Anterior cingulate cortex (tissue), 58 donors: ENCODE results near the gene KCNG2.

ENCODE experiments used
- DNase-seq, 58 donors: peaks; one replicate each; lab custom pipeline; 2025; lab: John Stamatoyannopoulos, UW

Gene KCNG2

DNA sequence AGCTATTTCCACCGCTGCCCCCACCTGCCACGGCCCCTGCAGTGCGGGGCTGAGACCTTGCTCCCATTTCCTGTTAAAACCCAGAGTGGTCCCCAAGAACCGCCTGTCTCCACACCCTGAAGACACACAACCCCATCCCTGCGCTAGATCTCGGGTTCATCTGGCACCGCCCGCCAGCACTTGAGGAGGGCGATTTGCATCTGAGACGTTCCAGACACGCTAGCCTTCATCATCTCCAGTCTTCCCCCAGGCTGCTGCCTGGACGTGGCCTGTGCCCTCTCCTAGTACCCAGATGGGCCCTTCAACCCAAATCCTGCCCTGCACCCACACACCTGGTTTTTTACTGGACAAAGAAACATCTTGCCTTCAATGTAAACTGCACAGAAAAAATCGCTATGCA, 103.9 kb downstream of the KCNG2 start:
- DNase-seq: no peak

DNA sequence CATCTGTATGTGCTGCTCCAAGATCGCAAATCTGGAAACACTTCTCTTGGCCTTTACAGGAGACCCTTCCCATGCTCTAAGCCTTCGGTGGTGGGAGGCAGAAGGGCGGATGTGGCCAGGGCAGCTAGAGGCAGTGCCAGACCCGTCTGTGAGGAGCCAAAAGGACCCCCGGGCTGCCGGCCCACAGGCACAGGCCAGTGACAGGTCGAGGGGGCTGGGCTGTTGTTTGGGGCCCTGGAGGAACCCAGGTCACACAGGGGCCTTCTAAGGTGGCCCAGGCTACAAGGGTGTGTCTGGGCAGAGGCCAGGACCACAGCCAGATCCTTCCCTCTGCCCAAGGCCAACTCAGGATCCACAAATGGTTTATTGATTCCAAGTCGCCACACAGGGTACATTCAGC, 104.3 kb downstream of the KCNG2 start:
- no peak for DNase-seq

DNA sequence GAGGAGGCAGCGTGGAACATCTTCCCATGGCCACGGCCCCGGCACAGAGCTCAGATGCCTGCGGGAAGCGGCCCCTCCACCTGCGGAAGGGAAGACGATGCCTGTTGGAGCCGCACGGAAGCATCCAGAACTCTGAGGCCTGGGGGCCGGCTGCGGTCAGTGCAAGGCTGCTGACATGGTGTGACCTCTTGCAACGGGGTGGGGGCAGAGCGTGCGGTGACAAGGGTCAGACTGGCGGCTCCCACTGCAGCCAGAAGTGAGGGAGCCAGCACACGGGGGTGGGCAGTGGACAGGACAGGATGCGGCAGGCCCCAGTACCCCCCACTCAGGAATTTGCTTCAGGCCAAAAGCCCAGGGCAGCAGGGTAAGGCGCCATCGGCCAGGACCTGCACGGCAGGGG, 104.9 kb downstream of the KCNG2 start:
- DNase-seq: no peak

DNA sequence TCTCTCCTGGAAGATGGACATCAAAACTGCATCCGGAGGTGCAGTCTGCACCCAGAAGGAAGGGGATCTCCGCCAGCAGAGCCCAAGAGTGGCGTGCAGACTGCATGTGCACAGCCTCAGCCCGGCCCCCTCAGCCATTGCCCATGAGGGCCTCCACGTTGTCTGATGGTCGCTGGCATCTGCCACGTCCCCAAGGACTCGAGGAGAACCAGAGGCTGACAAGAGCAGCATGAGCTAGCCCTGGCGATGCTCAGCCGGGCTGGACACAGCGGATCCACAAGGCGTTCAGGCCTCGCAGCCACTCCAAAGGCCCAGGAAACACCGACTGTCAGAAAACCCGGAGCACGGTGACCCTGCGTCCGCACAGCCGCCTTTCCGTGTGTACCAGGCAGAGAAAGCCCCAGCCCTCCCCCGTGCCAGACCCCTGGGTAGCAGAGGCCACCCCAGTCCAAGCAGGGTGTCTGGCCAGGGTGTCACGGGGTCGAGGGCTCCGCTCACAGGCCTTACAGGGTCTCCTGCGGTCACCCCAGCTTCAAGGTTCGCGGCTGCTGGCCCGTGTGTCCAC, 105.4 kb downstream of the KCNG2 start:
- DNase-seq: no peak

DNA sequence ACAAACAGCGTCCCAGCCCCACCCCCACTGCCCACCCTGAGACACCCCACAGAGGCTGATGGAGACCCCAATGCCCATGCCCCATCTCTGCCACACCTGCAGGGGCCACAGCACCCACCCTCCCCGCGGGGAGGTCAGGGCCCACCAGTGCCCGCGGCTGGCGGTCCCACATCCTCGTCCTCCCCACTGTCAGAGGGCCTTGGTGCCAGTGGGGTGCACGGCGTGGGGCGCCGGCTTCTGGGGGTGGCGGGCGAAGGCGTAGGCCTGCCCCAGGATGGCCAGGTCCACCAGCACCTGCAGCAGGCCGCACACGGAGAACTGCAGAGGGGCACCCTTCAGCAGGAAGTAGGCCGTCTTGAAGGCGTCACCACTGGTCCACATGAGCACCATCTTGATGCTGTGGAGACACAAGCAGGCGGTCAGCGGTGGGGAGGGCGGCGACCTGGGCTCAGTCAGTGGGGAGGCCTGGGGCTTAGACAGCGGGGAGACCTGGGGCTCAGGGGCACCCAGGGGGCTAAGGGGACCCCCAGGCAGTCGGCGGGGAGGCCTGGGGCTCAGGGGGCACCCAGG, 106.1 kb downstream of the KCNG2 start:
- no peak for DNase-seq

DNA sequence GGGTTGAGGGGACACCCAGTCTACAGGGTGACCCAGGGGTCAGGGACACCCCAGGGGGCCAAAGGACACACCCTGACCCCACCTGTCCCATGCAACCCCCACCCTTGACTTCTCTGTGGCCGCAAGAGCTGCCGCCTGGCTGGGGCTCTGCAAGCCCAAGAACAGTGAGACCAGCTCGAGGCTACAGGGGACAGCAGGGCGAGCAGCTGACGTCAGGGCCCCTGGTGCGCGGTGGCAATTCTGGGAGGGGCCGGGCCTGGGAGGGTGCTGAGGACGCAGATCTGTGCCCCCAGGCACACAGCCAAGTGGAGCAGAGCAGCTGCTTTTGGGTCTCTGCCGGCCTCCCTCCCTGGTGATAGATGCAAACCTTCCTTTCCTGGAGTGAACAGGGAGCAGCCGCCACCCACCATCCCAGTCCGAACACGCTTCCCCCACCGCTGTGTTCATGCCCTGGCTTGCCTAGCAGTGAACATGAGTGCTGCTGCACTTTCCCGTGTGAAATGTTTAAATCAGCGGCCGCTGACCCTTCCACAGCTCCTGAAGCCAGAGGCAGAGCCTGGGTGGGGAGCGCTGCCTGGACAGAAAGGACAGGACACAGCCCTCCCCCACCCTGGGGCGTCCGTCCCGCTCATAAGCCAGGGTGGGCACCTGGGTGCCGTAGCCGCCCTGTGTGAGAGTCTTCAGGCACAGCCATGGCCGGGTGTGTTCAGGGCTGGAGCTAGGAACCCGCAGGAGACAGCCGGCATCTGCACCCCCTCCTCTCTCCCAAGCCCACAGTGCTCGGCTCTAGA, 106.8 kb downstream of the KCNG2 start:
- DNase-seq: no peak

DNA sequence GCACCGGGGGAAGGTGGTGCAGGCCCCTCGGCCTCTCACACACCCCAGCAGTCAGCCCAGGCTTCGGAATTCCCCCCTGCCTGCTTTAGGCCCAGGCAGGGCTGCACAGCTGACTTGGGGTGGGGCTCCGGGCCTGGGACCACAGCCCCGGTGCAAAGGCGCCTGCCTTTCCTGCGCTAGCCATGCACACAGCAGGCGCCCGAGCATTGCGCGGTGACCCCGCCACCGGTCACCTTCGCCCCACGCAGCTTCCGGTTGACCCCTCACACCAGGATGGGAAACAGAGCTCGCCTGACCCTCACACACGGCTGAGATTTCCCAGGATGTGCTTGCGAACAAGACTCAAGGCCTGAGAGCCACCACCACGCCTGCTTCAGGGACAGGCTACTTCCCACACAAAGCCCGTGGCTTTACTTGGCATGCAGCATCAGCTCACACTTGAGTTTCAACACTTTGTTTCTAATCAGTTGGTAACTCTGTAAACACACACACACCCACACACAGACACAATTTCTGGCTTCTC, 107.7 kb downstream of the KCNG2 start:
- peak in 2 of 58 donors; percentile 15 to 32 for DNase-seq

DNA sequence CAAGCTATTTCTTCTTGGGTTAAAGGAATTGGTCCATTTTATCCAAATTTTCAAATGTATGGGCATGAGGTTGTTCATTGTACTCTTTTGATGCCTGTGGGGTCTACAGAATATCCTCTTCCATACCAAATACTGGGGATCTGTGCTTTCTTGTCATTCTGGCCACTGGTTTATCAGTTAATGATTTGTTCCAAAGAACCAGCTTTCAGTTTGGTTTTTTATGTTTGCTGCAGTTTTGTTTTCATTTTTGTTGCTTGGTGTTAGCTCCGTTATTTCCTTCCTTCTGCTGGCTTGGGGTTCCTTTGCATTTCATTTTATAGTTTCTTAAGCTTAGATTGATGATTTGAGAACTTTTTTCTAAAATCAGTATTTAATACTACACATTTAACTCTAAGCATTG, 108.3 kb downstream of the KCNG2 start:
- DNase-seq: no peak

DNA sequence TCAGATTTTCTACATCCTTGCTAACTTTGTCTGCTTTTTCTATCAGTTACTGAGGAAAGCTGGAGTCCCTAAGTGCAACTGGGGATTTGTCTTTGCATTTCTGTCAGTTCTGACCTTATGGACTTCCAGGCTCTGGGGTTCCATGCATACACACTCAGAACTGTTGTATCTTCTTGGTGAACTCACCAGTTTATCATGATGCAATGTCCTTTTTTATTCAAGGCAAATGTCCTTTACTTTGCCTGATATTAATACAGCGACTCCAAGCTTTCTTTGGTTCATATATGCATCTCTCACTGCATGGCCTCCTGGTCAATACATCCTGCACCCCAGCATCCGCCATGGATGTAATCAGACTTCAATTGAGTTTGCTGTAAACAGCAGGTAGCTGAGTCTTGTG, 109.0 kb downstream of the KCNG2 start:
- no peak for DNase-seq

DNA sequence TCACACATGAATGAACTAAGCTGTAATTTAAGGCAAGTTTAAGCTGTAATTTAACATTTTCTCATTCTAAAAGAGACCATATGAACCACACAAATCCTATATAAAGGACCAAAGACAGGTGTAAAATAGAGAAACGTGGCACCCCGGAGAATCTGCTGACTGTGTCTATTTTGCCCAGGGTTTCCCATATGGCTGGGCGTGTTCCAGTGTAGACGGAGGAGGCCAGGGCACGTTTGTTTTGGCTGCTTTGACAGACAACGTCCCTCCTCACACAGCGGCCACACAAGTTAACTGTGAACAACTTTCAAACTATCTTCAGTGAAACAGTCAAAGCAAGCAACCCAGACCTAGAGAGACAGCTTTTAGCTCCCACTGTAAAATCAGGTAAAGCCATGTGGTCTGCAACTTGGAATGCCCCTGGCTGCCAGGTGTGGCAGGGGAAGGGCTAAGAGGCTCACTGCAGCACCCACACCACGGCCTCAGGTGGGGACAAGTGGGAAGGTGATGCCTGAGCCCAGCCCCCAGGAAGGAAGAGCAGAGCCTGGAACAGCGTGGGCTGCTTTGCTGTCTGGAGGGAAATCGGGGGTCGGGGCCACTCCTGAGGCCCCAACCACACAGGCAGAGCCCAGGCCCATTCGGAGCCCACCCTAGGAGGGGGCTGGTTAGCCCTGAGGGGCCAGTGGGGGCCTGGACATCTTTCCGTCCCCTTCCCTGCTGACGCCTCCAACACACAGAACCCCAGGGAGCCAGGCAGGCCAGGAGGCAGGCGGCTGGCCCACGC, 113.0 kb downstream of the KCNG2 start:
- DNase-seq: no peak

DNA sequence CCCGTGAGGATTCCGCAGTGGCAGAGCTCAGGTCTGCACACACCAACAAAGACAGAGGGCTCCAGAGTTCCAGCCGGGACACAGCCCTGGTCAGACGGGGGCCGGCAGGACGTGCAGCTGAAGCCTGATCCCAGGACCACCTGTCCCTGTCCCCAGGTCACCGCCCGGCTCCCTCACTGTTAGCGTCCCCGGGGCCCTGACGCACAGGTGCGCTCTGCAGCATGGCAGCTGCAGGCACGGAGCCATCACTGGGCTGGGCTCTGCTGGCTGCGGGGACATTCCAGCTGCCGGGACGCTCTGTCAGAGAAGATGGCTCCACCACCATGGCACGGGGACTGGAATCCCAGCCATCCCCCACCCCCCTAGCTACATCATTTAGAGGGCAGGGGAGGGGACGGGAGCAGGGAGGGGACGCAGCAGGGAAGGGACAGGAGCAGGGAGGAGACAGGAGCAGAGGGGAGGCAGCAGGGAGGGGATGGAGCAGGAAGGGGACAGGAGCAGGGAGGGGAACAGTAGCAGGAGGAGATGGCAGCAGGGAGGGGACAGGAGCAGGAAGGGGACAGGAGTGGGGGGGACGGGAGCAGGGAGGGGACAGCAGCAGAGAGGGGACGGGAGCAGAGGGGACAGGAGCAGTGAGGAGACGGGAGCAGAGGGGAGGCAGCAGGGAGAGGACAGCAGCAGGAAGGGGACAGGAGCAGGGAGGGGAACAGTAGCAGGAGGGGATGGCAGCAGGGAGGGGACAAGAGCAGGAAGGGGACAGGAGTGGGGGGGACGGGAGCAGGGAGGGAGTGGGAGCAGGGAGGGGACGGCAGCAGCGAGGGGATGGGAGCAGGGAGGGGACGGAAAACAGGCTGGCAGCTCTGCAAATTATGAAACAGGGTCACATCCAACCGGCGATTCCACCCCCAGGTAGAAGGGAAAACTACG, 113.9 kb downstream of the KCNG2 start:
- DNase-seq: no peak

DNA sequence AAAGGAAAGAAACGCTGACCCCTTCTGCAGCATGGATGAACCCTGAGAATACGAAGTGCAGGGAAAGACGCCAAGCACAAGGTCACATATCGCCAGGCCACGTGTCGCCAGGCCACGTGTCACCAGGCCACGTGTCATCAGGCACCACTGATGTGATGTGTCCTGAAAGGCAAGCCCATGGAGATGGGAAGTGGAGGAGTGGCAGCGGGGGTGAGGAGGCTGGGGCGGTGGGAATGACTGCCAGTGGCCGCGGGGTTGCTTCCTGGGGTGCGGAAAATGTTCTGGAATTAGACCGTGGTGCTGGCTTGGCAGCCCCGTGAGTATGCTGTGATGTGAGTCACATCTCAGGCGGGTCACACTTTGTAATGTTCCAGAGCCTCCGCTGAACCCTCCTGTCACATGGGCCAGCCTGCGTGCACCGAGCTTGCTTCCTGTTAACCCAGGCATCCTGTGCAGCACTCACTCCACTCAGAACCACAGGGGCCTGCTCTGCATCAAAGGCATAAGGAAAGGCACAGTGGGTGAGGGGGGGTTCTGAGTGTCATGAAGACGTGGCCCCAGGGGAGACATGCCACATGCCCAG, 114.8 kb downstream of the KCNG2 start:
- peak in 7 of 58 donors; percentile 18 to 60 (median 45) for DNase-seq

DNA sequence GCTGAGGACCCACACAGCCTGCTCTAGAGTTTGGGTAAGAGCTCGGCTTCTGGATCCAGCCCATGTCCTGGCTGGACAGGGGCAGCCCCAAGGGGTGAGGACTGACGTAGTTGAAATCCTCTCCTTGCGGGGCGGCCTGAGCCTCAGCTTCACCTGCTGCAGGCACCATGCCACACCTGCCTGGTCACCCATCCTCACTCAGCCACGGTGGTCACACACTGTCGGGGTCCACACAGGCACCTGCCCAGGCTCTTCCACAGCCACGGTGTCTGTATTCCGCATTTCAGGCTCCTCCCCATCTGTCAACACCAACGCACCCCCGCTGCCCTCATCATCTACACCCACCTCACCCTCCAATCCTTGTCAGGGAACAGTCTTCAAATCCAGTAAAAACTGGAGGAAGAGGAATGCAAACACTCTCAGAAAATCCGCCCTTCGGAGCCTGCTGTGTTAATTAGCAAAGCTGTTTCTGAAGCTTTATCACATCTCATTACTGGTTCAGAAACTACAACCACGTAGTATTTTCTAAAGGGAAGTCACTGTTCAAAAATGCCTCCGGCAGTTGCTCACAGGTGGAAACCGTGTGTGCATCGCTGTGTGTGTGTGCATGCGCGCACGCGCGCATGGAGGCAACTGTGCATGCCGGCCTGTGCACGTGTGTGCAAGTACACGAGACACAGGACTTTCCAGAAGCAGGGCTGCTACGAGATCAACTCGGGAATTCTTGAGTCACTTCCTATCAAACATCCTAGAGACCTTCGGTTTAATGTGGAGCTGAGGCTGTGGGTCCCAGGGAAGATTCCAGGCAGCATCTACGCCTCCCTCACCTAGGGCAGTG, 115.5 kb downstream of the KCNG2 start:
- peak in 1 of 58 donors; percentile 51 for DNase-seq

DNA sequence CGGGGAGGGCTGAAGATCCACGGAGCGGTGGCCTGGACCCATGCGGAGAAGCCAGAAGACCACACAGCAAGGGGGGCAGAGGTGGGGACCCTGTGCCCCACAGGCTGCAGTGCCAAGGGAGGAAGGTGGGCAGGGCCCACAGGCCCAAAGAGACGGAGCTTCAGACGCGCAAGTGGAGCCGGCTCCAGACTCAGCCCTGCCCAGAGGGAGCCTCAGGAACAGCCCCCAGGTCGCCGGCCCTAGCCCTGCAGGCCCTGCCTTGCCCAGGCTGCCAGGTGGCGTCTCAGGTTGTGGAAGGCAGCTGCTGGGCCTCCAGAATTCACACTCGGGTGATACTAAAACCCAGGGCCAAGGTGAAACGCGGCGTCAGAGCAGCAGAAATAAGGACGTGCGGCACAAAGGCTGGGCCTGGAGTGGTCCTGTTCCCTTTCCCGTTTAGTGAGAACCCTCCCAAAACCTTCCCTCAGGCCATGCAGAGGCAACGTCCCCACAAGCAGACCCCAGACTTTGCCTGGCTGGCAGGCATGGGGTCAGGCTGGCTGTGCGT, 116.9 kb downstream of the KCNG2 start:
- no peak for DNase-seq

DNA sequence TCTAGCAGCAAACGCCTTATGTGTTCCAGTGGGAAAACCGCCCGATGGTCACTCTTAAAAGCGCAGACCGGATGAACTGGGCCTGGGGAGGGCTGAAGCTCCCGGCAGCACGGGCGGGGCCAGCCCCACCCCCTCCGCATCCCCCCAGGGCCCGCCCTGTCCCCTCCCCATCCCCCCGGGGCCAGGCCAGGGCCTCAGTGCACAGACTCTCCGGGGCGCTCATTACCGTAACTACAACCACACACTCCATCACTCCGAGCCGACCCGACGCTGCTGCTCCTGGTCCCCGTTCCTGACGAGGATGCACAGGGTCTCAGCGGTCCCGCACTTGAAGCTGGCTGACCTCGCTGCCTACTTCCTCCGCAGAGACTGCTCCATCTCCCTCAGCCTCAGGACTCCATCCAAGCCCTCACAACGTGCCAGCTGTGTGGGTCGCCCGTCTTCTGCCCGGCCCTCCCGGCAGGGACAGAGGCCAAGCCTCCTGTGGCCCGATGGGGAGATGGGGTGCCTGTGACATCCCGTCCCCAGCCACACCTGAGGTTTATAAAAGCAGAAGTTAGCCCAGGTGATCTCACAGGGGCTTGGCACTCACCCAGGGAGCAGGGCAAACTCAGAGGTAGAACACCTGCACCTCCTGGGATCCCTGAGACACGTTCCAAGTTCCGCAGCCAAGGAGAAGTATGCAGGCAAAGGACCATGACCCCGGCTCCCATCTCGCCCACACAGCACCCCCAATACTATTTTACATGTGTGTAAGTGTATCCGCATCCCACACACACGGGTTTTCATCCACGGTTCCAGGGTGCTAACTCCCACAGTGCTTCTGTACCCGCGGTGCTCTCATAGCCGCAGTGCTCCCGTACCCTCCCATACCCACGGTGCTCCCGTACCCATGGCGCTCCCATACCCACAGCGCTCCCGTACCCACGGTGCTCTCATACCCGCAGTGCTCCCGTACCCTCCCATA, 117.7 kb downstream of the KCNG2 start:
- no peak for DNase-seq

DNA sequence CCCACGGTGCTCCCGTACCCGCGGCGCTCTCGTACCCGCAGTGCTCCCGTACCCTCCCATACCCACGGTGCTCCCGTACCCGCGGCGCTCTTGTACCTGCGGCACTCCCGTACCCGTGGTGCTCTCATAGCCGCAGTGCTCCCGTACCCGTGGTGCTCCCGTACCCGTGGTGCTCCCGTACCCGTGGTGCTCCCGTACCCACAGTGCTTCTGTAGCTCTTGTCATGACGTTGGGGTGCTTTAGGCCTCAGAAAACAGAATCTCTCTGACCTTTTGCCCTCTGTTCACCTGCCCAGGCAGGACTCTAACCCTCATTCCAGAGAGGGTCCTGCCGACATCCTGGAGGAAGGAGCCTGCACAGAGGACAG, 118.4 kb downstream of the KCNG2 start:
- no peak for DNase-seq

DNA sequence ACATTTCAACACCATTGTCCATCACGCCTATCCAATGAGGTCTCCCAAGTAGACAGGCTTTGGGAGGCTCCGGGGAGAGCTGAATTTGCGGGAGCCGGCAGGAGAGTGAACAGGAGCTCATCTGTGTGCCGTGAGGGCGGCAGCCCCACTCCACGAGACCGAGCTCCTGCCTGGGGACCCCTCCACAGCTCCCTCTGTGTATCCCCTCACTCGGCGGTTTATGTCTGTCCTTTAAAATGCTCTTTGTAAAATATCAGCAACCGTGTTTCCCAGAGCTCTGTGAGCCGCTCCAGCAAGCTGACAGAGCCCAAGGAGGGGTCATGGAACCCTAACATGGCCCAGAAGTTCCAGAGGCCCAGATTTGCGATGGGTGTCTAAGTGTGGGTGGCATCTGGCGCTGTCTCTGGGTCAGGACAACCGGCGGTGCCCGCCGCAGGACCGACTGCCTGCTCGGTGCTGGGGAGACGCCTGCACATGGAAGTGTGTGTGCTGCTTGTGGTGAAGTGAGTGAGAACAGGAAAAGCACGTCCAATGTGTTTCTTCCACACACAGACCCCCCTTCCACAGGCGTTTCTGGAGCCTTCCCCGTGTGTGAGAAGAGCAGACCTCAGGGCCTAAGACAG, 118.9 kb downstream of the KCNG2 start:
- no peak for DNase-seq
